PC-3 (cell line): ENCODE measurements around the gene PIRT. TPM values are rescaled to one million over a fixed set of nuclear protein-coding genes. Genes with fewer than 3 reads are reported as not detected.
"Not testable (repeated sequence)": the region's sequence is repeated elsewhere in the genome, so short reads cannot be mapped to it uniquely, and the experiment has no call there.

Experiments
- ATAC-seq: fragments of 200-7000 bp; cut with Tn5 transposase; 2 replicates; pipeline ENCODE4 v1.9.1; 2020; ENCODE audit warnings: mild to moderate bottlenecking, moderate library complexity
- BruUV-seq: library from RNA; stranded (reverse); fragments of 400-500 nt; replicated peaks from 2 replicates; lab custom pipeline; 2021; lab: Mats Ljungman, UMichigan
- CTCF ChIA-PET: fragments of 300-600 bp; sonication (Branson Sonifier 250); formaldehyde crosslinking; loops from one replicate; lab custom pipeline; 2022; ENCODE audit warnings: antibody characterized with exemption; lab: Charles Lee
- POLR2A ChIA-PET: fragments of 300-600 bp; sonication (Branson Sonifier 250); formaldehyde crosslinking; loops from one replicate; lab custom pipeline; 2022; ENCODE audit warnings: antibody characterized with exemption; ENCODE audit not compliant: unreplicated experiment; lab: Charles Lee
- DNase-seq: peaks from one replicate; pipeline ENCODE4 v3.0.0-alpha.2; 2015
- H2AFZ ChIP-seq: fragments of 300-600 bp; sonication (generic); 2 replicates; pipeline ENCODE4 v1.6.0; 2016; ENCODE audit warnings: antibody characterized with exemption, low read length
- H3F3A ChIP-seq: fragments of 300-600 bp; sonication (generic); one replicate; pipeline ENCODE4 v1.6.0; 2017; ENCODE audit warnings: antibody characterized with exemption, low read length, control low read depth, mild to moderate bottlenecking; ENCODE audit not compliant: unreplicated experiment
- H3K27ac ChIP-seq: fragments of 300-600 bp; sonication (generic); 2 replicates; pipeline ENCODE4 v1.5.1; 2016; ENCODE audit warnings: mild to moderate bottlenecking, low read length
- H3K27me3 ChIP-seq: fragments of 300-600 bp; sonication (generic); 2 replicates; pipeline ENCODE4 v1.6.1; 2016; ENCODE audit warnings: low read length, mixed read lengths
- H3K36me3 ChIP-seq: fragments of 300-600 bp; sonication (generic); 2 replicates; pipeline ENCODE4 v1.6.1; 2016; ENCODE audit warnings: low read depth, mixed run types, low read length, mixed read lengths
- H3K4me1 ChIP-seq: fragments of 300-600 bp; sonication (generic); 2 replicates; pipeline ENCODE4 v1.5.1; 2016; ENCODE audit warnings: low read length; ENCODE audit not compliant: insufficient read depth
- H3K4me2 ChIP-seq: fragments of 300-600 bp; sonication (generic); 2 replicates; pipeline ENCODE4 v1.6.0; 2016; ENCODE audit warnings: low read length
- H3K4me3 ChIP-seq: fragments of 300-600 bp; sonication (generic); 2 replicates; pipeline ENCODE4 v1.5.1; 2016; ENCODE audit warnings: mild to moderate bottlenecking, low read length, mixed read lengths
- H3K79me2 ChIP-seq: fragments of 300-600 bp; sonication (generic); 2 replicates; pipeline ENCODE4 v1.6.1; 2017; ENCODE audit warnings: low read length, mixed read lengths
- H3K9ac ChIP-seq: fragments of 300-600 bp; sonication (generic); 2 replicates; pipeline ENCODE4 v1.6.0; 2016; ENCODE audit warnings: mild to moderate bottlenecking, low read length
- H3K9me2 ChIP-seq: fragments of 300-600 bp; sonication (generic); replicated peaks from 2 replicates; pipeline ENCODE4 v1.6.1; 2016; ENCODE audit warnings: mixed run types, low read length, mixed read lengths
- H3K9me3 ChIP-seq: fragments of 300-600 bp; sonication (generic); 2 replicates; pipeline ENCODE4 v1.6.1; 2016; ENCODE audit warnings: low read length, mixed read lengths
- H4K20me1 ChIP-seq: fragments of 300-600 bp; sonication (generic); 2 replicates; pipeline ENCODE4 v1.6.1; 2016; ENCODE audit warnings: low read length, mixed read lengths
- CTCF ChIP-seq: fragments of 300-600 bp; sonication (generic); conservative IDR thresholded peaks from 2 replicates; pipeline ENCODE4 v1.5.1; 2017; ENCODE audit warnings: antibody characterized with exemption, low read depth, mild to moderate bottlenecking, low read length
- EZH2 ChIP-seq: fragments of 300-600 bp; sonication (generic); IDR thresholded peaks from one replicate; pipeline ENCODE4 v1.6.1; 2017; ENCODE audit warnings: antibody characterized with exemption, mild to moderate bottlenecking, low read length; ENCODE audit not compliant: unreplicated experiment
- EZH2phosphoT487 ChIP-seq: fragments of 300-600 bp; sonication (generic); IDR thresholded peaks from 2 replicates; pipeline ENCODE4 v1.6.1; 2018; ENCODE audit warnings: mild to moderate bottlenecking, antibody characterized with exemption, low read length, borderline replicate concordance
- intact Hi-C: fragments of 100-400 bp; cut with micrococcal nuclease; formaldehyde crosslinking; loops from 2 replicates; pipeline ENCODE4 v1.9.0; 2023
- total RNA-seq: library from RNA; depleted of rRNA; stranded (reverse); fragments of >200 nt; gene quantifications from 2 replicates; pipeline ENCODE4 v1.2.3, GENCODE V29; 2014

Gene PIRT
- total RNA-seq, 1 experiment from 2014 or later, result not detected

GRCh38 chr17:10857976-10858375, 20.1 kb upstream of the PIRT start:
- no peak overlapping the region for H3K27ac ChIP-seq
- H2AFZ ChIP-seq, result no peak overlapping the region
- BruUV-seq, result no TSS peak
- H3K4me2 ChIP-seq, result no peak overlapping the region
- no peaks in the 10 kb centered on the region for H4K20me1 ChIP-seq
- no peak overlapping the region for H3K9ac ChIP-seq
- H3K4me3 ChIP-seq, result no peak overlapping the region
- ChIA-PET CTCF (no interaction called here), POLR2A (no interaction called here)
- peaks cover 2% of the 10 kb centered on the region; the same call in 1 of the 2 replicates for H3K27me3 ChIP-seq
- ATAC-seq (no peak), DNase-seq (no peak)
- no peaks in the 10 kb centered on the region for H3K4me1 ChIP-seq
- TF ChIP-seq EZH2 (no peak), EZH2phosphoT487 (no peak), CTCF (no peak)
- no peaks in the 10 kb centered on the region for H3K9me2 ChIP-seq
- no peaks in the 10 kb centered on the region for H3K36me3 ChIP-seq
- intact Hi-C loops, result no loop called here
- no peaks in the 10 kb centered on the region for H3K79me2 ChIP-seq
- H3F3A ChIP-seq, result no peaks in the 10 kb centered on the region
- H3K9me3 ChIP-seq, result no peaks in the 10 kb centered on the region

- BruUV-seq, H3K9me3 ChIP-seq, H3K4me1 ChIP-seq, POLR2A ChIA-PET, intact Hi-C loops, H3K27me3 ChIP-seq, H3K36me3 ChIP-seq, H4K20me1 ChIP-seq, H2AFZ ChIP-seq, ATAC-seq, H3K4me2 ChIP-seq, CTCF ChIA-PET, H3F3A ChIP-seq, H3K27ac ChIP-seq, DNase-seq, H3K9ac ChIP-seq, H3K4me3 ChIP-seq, H3K79me2 ChIP-seq, H3K9me2 ChIP-seq: not testable (repeated sequence)
Measured at GRCh38 chr17:10846636-10847035, 8.7 kb upstream of the PIRT start.

GRCh38 chr17:10845388-10845751, 7.5 kb upstream of the PIRT start:
- Histone ChIP-seq H3K9me2 (no peaks in the 10 kb centered on the region), H3K27me3 (no peaks in the 10 kb centered on the region), H3F3A (no peaks in the 10 kb centered on the region), H3K4me2 (peak overlapping the region; percentile 94), H3K9me3 (no peaks in the 10 kb centered on the region), H3K36me3 (no peaks in the 10 kb centered on the region; the same call in 1 of the 2 replicates), H3K4me3 (peak overlapping the region; percentile 65; the same call in 1 of the 2 replicates), H3K9ac (no peak overlapping the region), H3K4me1 (no peaks in the 10 kb centered on the region), H4K20me1 (no peaks in the 10 kb centered on the region), H3K79me2 (no peaks in the 10 kb centered on the region), H3K27ac (no peak overlapping the region), H2AFZ (0 out of 2 replicates have a peak overlapping the region, but pooled peaks have one; percentile 95)
- BruUV-seq, result no TSS peak
- CTCF ChIA-PET, result interaction anchor here (0.6 to 1.0 kb wide), 3 partner anchors 12 to 232 kb away, joined by 4 to 6 read pairs (median 4); no protein-coding TSS in a partner anchor
- intact Hi-C loops, result loop anchor here (1.0 kb wide), 3 partner anchors 73 to 199 kb away; no protein-coding TSS in a partner anchor
- no peak for ATAC-seq
- TF ChIP-seq EZH2phosphoT487, result no peak
- no peak for TF ChIP-seq EZH2
- no peak for TF ChIP-seq CTCF
- DNase-seq, result no peak
- POLR2A ChIA-PET, result no interaction called here
